ENCODE measurements around the gene FLT1.

Gene FLT1

GRCh38 chr13:28476919-28477708 lies 17.8 kb downstream of the FLT1 start:
- DNase-seq (ENCODE audit: low read depth in 1 of 2, low spot score in 1 of 2), result no peak
- TF ChIP-seq JUND (IDR thresholded peaks at IDR 0.05; ENCODE audit: low read depth), result no peak
- in situ Hi-C loops (cut with HindIII; ENCODE audit: low pct_unique_long_range_greater_than_20kb, low sequenced_read_pairs), result no loop called here

DNA sequence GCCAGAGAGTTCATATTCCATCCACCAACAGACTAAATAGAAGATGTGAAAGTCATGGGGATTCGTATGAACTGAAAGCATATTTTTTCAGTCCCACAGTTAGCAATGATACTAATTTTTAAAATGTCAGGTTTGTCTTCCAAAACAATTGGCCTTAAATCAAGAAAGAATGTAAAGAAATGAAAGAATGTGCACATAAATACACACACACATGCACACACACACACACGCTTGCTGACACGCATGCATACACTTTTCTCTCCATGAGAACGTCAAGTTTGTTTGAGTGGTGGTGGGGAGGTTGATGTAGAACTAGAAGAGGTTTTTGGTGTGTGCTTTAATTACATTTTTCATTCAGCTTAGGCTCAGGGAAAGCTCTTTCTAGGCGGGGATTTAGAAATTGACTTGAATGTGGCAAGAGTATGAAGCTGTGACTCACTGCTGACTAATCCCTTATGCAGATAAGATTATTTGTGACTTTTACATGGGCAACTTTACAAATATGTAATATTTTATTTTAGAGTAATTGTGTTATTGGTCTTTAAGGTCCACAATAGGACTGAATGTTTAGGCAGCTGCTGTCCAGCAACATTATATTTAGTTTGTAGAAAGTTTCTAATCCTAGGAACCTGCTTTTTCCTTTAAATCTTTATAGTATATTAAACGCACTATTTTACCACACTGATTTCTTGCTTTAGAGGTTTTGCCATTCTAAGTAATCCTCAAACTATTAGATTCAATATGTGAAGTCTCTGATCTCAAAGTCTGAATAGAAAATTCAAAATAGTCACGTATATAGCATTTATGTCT lies 18.8 kb downstream of the FLT1 start:
- TF ChIP-seq JUND (IDR thresholded peaks at IDR 0.05; ENCODE audit: low read depth), result no peak
- no peak for DNase-seq (ENCODE audit: low read depth in 1 of 2, low spot score in 1 of 2)
- in situ Hi-C loops (cut with HindIII; ENCODE audit: low pct_unique_long_range_greater_than_20kb, low sequenced_read_pairs), result no loop called here

- TF ChIP-seq JUND (IDR thresholded peaks at IDR 0.05; ENCODE audit: low read depth), result no peak
- DNase-seq (ENCODE audit: low read depth in 1 of 2, low spot score in 1 of 2), result no peak
- in situ Hi-C loops (cut with HindIII; ENCODE audit: low pct_unique_long_range_greater_than_20kb, low sequenced_read_pairs), result no loop called here
These were observed 20.3 kb downstream of the FLT1 start for GRCh38 chr13:28474491-28475134.

DNA sequence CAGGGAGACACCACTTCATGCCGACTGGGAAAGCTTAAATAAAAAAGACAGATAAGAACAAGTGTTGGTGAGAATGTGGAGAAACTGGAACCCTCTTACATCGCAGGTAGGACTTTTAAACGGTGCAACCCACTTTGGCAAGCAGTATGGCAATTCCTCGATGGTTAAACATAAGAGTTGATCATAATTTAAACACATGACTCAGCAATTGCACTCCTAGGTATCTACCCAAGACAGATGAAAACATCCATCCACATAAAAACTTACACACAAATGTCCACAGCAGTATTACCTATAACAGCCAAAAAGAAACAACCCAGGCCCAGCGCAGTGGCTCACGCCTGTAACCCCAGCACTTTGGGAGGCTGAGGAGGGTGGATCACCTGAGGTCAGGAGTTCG lies 21.9 kb downstream of the FLT1 start:
- DNase-seq (ENCODE audit: low read depth in 1 of 2, low spot score in 1 of 2), result no peak
- TF ChIP-seq JUND (IDR thresholded peaks at IDR 0.05; ENCODE audit: low read depth), result no peak
- in situ Hi-C loops (cut with HindIII; ENCODE audit: low pct_unique_long_range_greater_than_20kb, low sequenced_read_pairs), result no loop called here

DNA sequence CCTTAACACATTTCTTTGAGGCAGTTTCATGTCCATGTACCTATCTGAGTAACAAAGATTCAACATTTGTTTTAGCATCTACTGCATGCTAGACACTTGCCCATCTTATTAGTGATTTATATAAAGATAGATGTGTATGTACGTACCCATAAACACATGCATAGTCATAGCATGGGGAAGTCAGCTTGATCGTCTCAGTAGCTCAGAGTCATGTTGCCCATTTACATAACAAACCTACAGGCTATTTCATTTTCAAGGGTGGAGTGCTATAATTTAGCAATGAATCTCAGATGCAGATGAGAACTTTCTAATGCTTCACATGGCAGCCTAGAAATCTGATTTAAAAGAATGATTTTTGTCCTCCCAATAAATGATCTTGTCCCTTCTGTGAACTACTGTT lies 23.5 kb downstream of the FLT1 start:
- no peak for TF ChIP-seq JUND (IDR thresholded peaks at IDR 0.05; ENCODE audit: low read depth)
- in situ Hi-C loops (cut with HindIII; ENCODE audit: low pct_unique_long_range_greater_than_20kb, low sequenced_read_pairs), result no loop called here
- no peak for DNase-seq (ENCODE audit: low read depth in 1 of 2, low spot score in 1 of 2)

DNA sequence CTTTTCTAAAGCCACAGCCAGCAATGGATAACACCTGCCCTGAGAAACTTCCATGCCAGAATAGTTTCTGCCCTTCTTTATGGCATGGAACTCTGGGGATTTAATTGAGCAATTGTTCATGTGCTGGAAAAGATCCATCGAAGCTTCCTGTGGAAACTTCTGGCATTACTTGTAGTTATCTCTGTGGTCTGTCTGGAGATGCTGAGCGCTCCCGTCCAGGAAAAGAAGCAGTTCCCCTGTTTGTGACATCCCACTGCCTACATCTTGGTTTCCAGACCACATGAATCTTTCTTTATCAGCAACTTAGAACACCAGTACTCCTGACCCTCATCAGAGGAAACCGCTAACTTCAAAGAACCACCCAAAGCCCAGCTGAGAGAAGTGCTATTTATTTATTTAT lies 24.6 kb downstream of the FLT1 start:
- TF ChIP-seq JUND (IDR thresholded peaks at IDR 0.05; ENCODE audit: low read depth), result no peak
- in situ Hi-C loops (cut with HindIII; ENCODE audit: low pct_unique_long_range_greater_than_20kb, low sequenced_read_pairs), result no loop called here
- DNase-seq (ENCODE audit: low read depth in 1 of 2, low spot score in 1 of 2), result no peak

- no peak for DNase-seq (ENCODE audit: low read depth in 1 of 2, low spot score in 1 of 2)
- in situ Hi-C loops (cut with HindIII; ENCODE audit: low pct_unique_long_range_greater_than_20kb, low sequenced_read_pairs), result no loop called here
These were observed 25.6 kb downstream of the FLT1 start for GRCh38 chr13:28469316-28469715.

GRCh38 chr13:28468023-28468915 lies 26.7 kb downstream of the FLT1 start:
- in situ Hi-C loops (cut with HindIII; ENCODE audit: low pct_unique_long_range_greater_than_20kb, low sequenced_read_pairs), result no loop called here
- DNase-seq (ENCODE audit: low read depth in 1 of 2, low spot score in 1 of 2), result no peak
- no peak for TF ChIP-seq JUND (IDR thresholded peaks at IDR 0.05; ENCODE audit: low read depth)

More at GRCh38 chr13:28469316-28469715, 25.6 kb downstream of the FLT1 start:
- no peak for TF ChIP-seq JUND (IDR thresholded peaks at IDR 0.05; ENCODE audit: low read depth)

GRCh38 chr13:28467034-28467433 lies 27.9 kb downstream of the FLT1 start:
- no peak for TF ChIP-seq JUND (IDR thresholded peaks at IDR 0.05; ENCODE audit: low read depth)
- no peak for DNase-seq (ENCODE audit: low read depth in 1 of 2, low spot score in 1 of 2)
- in situ Hi-C loops (cut with HindIII; ENCODE audit: low pct_unique_long_range_greater_than_20kb, low sequenced_read_pairs), result no loop called here

DNA sequence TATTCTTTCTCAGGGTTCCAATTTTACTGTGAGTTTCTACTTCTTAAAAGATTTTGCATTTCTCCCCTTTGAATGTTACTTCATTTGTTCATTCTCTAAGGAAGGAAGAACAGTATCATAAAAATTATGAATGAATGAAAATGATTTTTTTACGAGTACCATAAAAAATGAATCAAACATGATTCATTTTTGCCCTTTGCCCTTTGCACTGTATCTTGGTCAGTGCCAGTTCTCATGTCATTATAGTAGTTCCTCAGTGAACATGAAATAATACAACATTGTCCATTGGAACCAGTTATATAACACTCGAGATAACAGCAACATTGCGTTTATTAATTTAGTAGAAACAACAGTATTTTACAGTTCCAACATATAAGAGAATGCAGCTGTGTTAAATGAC lies 28.8 kb downstream of the FLT1 start:
- in situ Hi-C loops (cut with HindIII; ENCODE audit: low pct_unique_long_range_greater_than_20kb, low sequenced_read_pairs), result no loop called here
- no peak for DNase-seq (ENCODE audit: low read depth in 1 of 2, low spot score in 1 of 2)
- no peak for TF ChIP-seq JUND (IDR thresholded peaks at IDR 0.05; ENCODE audit: low read depth)

- no peak for TF ChIP-seq JUND (IDR thresholded peaks at IDR 0.05; ENCODE audit: low read depth)
- no peak for DNase-seq (ENCODE audit: low read depth in 1 of 2, low spot score in 1 of 2)
- in situ Hi-C loops (cut with HindIII; ENCODE audit: low pct_unique_long_range_greater_than_20kb, low sequenced_read_pairs), result no loop called here
These were observed 30.0 kb downstream of the FLT1 start for GRCh38 chr13:28464861-28465460.

GRCh38 chr13:28463481-28463880 lies 31.4 kb downstream of the FLT1 start:
- TF ChIP-seq JUND (IDR thresholded peaks at IDR 0.05; ENCODE audit: low read depth), result no peak
- DNase-seq (ENCODE audit: low read depth in 1 of 2, low spot score in 1 of 2), result no peak
- in situ Hi-C loops (cut with HindIII; ENCODE audit: low pct_unique_long_range_greater_than_20kb, low sequenced_read_pairs), result no loop called here
